SIG-M5 treated with dmso at 0.1 percent for 504 hours (cell line): Measurements from ENCODE around the gene ADSS1.
A peak's percentile ranks its signal among the peaks of the same experiment; 100 is the strongest.

Experiments used
- DNase-seq: peaks from one replicate; lab custom pipeline; 2025; ENCODE audit not compliant: unreplicated experiment; lab: John Stamatoyannopoulos, UW

ADSS1 gene

DNA sequence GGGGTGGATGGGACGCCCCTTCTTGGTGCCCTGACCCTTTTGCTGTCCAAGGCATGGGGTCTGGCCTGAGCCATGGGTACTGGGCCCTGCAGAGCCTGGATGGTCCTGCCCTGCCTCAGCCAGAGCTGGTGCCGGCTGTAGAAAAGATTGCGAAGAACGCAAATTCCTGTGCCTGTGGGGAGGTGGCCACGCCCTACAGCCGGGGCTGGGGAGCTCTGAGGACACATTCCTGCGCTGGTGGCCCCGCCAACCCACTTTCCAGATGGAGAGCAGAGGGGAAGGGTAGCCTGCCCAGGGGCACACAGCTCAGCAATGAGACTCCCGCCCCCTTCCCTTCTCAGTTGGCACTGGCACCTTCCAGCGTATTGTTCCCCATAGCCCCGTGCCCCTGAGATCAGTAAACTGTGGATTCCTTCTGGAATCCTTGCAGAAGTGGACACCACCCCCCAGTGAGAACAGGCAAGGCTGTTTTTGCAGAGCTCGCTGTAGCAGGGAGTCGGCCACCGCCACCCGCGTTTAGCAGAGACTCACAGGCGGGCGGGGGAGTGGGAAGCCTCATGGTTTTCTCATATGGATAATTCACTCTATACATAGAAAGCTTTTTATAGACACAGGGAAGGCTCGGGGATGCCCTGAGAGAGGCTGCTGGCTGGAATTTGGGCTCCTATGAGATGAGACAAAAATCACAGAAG is 26.0 kb upstream of the ADSS1 start:
- no peak for DNase-seq

DNA sequence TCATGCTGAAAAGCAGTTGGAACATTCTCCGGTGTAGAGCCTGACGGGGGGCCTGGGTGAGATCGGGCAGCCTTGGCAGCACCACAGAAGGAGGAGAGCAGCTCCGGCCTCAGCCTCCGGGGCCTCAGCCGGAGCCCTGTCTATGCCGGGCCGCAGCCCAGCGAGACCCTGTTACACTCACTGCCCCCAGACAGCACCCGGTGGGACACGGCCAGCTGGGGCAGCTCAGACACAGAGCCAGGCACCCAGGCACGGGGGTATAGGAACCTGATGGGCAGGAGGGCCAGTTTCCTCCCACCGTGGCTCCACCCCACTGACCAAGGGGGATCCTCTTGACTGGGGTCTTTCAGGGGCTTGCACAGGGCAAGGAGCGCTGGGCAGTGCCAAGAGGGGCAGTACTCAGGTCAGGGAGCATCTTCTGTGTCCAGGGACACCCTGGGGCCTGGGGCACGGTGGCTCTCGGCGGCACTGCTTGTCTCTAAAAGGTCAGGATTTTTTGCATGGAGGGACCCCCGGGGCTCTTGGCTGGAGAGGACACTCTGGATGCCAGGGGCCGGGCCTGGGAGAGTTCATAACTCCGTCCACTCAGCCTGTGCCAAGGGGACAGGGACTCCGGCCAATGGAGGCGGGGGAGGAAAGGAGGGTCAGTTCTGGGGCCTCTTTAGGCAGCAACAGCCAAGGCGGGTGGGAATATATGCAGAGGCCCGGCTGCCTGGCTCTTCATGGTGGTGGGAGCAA is 25.2 kb upstream of the ADSS1 start:
- no peak for DNase-seq

DNA sequence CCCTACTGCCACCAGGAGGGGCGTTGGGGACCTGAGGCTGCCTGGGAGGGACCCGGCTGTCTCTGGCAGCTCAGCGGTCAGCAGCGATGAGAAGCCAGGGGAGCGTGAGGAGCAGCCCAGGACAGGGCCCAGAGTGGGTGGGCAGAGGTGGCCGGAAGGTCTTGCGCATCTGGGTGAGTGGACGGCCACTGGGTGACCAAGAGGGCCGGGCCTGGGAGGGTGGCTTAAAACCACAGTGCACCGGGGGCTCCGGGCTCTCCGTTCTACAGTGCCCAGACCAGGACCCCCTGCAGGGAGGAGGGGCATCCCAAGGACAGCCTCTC is 24.6 kb upstream of the ADSS1 start:
- no peak for DNase-seq

DNA sequence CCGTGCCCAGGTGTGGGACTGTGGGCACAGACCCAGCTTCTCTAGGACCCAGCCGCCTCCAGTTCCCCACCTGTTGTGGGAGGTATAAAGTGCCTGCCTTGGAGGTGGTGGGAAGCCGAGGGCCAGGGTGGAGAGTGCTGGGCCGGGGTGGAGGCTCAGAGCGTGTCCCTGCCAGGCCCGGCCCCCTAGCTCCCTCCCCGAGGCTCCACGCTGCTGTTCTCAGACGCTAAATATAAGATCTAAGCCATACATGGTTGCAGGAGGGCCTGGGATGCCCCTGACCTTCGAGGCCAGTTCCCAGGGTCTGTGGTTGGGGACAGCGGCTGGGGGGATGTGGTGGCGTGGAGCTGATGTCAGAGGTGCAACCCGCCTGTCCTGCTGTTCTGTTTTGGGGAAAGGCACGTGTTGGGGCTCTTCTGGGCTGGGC is 23.8 kb upstream of the ADSS1 start:
- DNase-seq = no peak

DNA sequence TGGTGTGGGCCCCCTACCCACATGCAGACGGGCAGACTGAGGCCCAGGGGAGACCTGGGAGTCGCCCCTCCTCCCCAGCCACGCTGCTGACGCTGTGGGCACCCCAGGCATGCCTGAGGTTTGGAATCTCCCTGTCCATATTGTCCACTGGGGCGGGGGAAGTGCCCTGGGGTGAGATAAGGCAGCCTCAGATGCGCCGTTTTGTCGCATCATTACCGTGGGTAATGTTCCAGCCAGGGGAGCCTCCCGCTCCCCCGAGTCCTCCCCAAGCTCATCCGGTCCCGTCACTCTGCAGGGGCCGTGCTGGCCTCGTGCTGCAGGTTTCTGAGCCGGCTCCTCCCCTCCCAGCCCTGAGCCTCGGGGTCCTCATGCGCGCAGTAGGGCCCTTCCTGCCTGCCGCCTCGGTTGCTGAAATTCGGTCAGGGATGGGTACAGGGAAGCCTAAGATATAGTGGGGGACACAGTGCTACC is 23.2 kb upstream of the ADSS1 start:
- DNase-seq = no peak

DNA sequence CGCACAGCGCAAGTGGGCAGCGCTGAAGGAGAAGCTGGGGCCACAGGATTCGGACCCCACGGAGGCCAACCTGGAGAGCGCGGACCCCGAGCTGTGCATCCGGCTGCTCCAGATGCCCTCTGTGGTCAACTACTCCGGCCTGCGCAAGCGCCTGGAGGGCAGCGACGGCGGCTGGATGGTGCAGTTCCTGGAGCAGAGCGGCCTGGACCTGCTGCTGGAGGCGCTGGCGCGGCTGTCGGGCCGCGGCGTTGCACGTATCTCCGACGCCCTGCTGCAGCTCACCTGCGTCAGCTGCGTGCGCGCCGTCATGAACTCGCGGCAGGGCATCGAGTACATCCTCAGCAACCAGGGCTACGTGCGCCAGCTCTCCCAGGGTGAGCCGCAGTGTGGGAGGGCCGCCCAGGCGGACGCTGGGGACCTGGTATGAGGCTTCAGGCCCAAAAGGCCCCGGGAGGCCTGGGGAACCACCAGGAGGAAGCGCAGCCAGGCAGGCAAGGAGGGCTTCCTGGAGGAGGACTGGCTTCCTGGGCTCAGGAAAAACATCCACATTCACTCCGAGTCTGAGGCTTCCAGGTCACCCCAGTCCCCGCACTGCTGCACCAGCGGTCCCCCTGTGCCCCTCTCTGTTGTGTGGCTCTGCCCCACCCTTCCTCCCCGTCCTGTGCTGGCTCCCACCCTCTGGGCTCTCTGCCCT is 22.5 kb upstream of the ADSS1 start:
- no peak for DNase-seq

DNA sequence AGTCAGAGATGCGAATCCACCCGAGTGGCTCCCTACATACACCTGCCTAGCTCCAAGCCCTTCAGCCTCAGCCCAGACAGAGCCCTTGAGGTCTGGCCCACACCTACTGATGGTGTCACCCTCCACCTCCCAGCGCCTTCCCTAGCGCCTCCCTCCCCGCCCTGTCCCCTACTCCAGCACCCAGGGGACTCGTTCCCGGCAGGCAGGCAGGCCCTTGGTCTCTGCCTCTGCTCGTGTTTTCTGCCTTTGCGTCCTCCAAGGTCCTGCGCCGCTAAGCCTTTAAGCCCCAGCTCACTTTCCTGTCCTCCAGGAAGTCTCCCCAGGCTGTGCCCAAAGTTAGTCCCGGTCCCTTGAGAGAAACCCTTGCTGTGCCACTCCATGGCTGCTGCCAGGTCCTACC is 21.9 kb upstream of the ADSS1 start:
- no peak for DNase-seq

DNA sequence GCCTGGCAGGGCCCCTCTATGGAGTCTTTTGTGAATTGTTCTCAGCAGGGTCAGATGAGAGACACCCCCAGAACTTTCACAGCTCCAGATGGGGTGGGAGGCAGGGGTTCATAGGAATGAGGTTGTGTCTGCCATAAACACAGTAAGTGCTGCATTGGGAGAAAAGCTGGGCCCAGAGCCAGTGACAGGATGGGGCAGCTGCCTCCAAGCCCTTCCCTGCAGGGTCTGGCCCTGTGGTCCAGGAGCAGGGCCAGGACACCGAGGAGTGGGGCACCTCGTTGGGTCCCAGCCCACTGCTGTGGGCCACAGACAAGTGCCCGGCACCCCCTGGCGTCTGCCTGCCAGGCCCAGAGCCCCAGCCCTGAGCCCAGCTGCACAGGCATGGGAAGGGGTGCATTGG is 21.4 kb upstream of the ADSS1 start:
- DNase-seq = no peak

DNA sequence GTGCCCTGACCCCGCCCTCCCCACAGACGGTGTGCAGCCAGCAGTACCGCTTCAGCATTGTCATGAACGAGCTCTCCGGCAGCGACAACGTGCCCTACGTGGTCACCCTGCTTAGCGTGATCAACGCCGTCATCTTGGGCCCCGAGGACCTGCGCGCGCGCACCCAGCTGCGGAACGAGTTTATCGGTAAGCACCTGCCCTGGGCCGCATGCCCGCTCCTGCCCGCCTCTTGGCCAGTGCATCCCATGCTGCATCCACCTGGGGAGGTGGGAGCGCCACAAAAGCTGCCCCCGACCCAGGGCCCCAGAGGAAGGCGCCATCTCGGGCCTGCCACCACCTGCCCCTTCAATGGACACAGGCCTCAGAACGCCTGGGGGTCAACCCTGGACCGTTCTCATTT is 20.8 kb upstream of the ADSS1 start:
- no peak for DNase-seq

DNA sequence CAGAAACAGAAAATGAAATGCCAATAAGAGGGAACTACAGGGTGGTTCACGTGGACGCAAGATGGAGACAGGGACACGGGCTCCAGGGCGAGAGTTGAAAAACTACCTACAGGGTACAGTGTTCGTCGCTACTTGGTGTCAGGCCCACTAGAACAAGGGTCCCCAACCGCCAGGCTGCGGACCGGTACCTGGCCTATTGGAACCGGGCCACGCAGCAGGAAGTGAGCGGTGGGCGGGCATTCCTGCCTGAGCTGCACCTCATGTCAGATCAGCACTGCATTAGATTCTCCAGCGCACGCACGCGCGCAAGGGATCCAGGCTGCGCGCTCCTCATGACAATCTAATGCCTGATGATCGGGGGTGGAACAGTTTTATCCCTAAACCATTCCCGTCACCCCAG is 19.8 kb upstream of the ADSS1 start:
- DNase-seq = no peak

DNA sequence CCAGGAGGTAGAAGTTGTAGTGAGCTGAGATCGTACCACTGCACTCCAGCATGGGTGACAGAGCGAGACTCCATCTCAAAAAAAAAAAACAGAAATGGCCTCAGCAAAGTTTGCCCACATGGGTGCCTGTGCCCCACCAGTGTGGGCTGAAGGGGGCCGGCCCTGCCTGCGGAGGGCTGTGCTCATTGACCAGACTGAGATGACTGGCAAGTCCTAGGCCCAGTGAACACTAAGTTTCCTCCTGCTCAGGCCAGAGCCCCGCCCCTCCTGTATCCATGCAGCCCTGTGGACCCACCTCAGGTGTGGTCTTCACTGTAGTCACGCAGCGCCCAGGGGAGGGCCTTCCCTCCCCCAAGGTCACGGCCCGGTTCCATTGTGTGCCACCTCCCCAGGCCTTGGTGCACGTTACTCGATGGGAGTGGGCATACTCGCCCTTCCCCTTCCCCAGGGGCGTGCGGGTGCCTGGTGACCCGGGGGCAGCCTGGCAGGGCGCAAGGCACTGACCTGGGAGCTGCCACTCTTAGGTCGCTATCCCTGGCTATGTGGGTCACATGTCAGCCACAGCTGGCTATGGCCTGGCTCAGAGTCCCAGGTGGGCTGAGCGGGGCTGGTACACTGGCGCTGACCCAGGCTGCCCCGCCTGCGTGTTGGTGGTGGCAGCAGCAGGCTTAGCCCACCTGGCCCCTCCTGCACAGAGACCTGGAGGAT is 18.5 kb upstream of the ADSS1 start:
- DNase-seq = no peak

DNA sequence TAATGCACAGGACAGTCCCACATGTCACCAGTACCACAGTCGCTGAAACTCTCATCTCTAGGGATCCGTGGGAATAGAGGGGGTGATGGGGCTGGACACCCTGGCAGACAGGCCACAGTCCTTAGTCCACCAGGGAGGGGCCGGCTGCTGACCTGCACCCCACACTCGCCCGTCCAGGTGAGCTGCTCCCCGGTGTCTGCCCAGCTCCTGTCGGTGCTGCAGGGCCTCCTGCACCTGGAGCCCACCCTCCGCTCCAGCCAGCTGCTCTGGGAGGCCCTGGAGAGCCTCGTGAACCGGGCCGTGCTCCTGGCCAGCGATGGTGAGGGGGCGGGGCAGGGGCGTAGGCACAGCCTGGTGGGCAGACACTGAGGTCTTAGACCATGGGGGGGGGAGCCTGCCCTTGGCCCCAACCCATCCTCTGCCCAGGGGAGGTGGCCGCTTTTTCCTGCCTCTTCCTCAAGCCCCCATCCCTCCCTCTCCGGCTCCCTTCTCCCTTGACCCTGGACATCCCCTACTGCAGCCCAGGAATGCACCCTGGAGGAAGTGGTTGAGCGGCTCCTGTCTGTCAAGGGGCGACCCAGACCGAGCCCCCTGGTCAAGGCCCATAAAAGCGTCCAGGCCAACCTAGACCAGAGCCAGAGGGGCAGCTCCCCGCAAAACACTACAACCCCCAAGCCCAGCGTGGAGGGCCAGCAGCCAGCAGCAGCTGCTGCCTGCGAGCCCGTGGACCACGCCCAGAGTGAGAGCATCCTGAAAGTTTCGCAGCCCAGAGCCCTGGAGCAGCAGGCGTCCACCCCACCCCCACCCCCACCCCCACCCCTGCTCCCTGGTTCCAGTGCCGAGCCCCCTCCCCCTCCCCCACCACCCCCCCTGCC is 17.1 kb upstream of the ADSS1 start:
- no peak for DNase-seq

DNA sequence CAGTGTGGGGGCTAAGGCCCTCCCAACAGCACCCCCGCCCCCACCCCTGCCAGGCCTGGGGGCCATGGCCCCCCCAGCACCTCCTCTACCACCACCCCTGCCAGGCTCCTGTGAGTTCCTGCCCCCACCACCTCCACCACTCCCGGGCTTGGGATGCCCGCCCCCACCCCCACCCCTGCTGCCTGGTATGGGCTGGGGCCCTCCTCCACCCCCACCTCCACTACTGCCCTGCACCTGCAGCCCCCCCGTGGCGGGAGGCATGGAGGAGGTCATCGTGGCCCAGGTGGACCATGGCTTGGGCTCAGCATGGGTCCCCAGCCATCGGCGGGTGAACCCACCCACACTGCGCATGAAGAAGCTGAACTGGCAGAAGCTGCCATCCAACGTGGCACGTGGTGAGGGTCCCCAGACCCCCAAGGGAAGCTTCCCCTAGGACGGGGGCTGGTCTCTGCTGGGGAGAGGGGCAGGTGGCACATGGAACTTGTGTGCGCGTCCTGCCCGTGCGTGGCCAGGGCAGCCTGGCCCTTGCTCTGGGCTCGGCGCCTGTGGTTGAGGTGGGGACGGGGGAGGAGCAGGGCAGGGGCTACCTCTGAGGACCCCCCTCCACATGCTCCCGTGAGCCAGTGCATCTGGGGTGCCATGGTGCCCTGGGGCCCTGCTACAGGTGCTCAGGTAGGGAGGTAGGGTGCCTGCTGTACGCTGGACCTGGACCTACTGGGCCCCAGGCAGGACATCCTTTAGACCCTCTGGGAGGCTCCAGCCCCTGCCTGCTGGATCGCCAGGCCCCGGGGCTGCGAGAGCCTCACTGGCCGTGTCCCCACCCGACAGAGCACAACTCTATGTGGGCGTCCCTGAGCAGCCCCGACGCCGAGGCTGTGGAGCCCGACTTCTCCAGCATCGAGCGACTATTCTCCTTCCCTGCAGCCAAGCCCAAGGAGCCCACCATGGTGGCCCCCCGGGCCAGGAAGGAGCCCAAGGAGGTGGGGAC is 16.1 kb upstream of the ADSS1 start:
- DNase-seq = no peak

DNA sequence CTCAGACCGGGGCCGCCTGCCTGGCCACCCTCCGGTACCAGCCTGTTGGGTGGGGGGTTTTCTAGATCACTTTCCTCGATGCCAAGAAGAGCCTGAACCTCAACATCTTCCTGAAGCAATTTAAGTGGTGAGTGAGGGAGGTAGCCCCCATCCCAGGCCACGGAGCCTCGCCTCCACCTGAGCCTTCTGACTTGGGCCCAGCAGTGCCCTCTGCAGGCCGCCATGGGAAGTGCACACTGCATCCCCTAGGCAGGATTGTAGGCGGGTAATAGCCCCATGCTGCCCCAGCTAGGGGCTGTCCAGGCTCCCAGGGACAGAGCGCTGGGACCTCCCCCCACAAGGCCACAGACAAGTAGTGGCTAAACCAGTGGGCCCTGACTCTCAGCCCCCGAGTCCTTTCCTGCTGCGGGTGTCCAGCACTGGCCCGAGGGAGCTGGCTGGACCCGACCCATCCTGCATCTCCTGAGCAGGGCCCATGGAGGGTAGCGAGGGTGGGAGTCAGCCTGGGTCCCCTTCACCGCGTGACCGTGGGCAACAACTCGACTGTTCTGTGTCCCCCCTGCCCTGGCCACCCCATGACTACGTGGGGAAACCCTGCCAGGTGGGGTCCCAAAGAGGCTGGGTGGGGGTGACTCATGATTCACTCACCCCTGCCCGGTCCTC is 15.3 kb upstream of the ADSS1 start:
- peak; percentile 19 for DNase-seq

DNA sequence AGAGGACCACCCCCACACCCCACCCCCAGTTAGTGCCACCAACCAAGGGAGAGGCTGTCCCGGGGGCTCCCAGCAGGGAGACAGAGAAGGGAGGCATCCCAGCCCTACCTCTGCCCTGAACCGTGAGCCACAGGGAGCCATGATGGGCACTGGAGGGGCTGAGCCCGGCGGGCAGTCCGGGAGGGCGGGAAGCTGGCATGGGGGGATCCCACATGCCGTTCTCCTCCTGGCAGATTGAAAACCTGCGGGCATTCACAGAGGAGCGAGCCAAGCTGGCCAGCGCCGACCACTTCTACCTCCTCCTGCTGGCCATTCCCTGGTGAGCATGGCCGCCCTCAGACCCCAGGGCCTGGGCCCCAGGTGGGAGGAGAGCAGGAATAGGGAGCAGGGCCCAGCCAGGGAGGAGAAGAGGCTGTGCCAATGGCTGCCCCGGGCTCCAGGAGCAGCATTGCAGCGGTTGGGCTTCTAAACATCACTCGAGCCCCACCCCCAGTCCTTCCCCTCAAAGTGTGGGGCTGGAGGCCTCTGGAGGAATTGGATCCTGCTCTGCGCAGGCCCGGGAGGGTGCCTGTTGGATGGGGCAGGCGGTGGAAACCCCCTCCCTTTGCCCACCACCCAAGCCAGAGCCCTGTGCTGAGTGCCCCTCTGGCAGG is 14.5 kb upstream of the ADSS1 start:
- DNase-seq = no peak

DNA sequence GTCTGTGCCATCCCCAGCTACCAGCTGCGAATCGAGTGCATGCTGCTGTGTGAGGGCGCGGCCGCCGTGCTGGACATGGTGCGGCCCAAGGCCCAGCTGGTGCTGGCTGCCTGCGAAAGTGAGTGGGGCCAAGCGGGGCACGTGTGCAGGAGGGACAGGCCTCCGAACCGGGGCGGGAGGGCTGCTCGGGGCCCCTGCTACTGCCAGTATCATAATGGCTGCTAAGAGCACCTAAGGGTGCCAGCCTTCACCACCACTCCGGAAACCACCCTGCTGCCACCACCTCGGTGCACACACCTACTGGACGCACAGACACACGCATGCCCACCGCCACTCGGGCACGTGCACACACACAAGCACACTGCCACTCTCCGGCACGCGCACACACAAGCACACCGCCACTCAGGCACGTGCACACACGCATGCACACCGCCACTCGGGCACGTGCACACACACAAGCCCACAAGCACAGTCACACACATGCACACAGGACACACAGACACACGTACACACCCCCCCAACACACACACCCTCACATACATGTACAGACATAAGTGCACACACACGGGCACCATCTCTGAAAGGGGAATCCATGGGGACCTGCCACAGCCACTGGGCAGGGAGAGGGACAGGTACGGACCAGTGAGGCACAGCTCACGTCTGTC is 13.8 kb upstream of the ADSS1 start:
- no peak for DNase-seq

DNA sequence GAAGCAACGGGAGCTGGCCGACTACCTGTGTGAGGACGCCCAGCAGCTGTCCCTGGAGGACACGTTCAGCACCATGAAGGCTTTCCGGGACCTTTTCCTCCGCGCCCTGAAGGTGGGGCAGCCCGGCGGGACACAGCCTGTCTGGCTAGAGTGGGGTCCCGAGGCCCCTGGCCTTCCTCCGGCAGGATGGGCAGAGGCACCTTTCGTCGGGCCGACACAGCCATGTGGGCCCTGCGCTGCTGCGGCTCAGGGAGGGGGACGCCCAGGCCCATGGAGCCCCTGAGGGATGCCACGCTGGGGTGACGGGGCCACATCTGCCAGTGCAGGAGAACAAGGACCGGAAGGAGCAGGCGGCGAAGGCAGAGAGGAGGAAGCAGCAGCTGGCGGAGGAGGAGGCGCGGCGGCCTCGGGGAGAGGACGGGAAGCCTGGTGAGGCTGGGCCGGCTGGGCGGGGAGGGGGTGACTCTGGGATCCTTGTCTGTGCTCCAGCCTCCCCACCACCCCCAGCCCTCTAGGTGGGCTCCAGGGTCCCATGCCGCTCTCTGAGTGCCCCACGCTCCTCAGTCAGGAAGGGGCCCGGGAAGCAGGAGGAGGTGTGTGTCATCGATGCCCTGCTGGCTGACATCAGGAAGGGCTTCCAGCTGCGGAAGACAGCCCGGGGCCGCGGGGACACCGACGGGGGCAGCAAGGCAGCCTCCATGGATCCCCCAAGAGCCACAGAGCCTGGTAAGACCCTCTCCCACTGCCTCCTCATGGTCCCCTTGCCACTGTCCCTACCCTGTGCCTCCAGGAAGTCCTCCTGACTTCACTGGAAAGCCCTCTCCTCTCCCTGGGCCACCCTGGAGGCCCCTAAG is 10.9 kb upstream of the ADSS1 start:
- DNase-seq = no peak
